Mammary epithelial cell (primary cell): ENCODE results near the gene YBX2.

Source experiments
- EZH2 ChIP-seq: IDR thresholded peaks from 2 replicates; pipeline ENCODE4 v1.6.1; 2012; ENCODE audit warnings: low read length, inconsistent platforms, borderline replicate concordance
- TF ChIP-seq, protein P1 (sequence below), 2 donors: IDR thresholded peaks in 1 of 2; conservative IDR thresholded peaks in 1 of 2; 2 replicates each; pipeline ENCODE4 v1.5.1; 2011 to 2012; ENCODE audit warnings: inconsistent platforms in 2 of 2, low read length in 2 of 2, mild to moderate bottlenecking in 2 of 2, control low read depth in 1 of 2, low read depth in 1 of 2; ENCODE audit not compliant: insufficient read depth in 1 of 2; ENCODE audit errors: extremely low read depth in 1 of 2

GRCh38 chr17:7327501-7327900, 33.1 kb upstream of the YBX2 start:
- TF ChIP-seq, protein P1, sequence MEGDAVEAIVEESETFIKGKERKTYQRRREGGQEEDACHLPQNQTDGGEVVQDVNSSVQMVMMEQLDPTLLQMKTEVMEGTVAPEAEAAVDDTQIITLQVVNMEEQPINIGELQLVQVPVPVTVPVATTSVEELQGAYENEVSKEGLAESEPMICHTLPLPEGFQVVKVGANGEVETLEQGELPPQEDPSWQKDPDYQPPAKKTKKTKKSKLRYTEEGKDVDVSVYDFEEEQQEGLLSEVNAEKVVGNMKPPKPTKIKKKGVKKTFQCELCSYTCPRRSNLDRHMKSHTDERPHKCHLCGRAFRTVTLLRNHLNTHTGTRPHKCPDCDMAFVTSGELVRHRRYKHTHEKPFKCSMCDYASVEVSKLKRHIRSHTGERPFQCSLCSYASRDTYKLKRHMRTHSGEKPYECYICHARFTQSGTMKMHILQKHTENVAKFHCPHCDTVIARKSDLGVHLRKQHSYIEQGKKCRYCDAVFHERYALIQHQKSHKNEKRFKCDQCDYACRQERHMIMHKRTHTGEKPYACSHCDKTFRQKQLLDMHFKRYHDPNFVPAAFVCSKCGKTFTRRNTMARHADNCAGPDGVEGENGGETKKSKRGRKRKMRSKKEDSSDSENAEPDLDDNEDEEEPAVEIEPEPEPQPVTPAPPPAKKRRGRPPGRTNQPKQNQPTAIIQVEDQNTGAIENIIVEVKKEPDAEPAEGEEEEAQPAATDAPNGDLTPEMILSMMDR (conservative IDR thresholded peaks at IDR 0.05 in 1 of 2, IDR thresholded peaks at IDR 0.05 in 1 of 2; ENCODE audit: extremely low read depth in 1 of 2, insufficient read depth in 1 of 2, low read depth in 1 of 2, low read length in 2 of 2): no peak
- no peak for TF ChIP-seq EZH2
